NCI-H748 (cell line): Measurements from ENCODE around the gene SDHA.

Source experiments
- DNase-seq: peaks from one replicate; lab custom pipeline; 2025; ENCODE audit not compliant: unreplicated experiment; lab: John Stamatoyannopoulos, UW

Gene SDHA

DNA sequence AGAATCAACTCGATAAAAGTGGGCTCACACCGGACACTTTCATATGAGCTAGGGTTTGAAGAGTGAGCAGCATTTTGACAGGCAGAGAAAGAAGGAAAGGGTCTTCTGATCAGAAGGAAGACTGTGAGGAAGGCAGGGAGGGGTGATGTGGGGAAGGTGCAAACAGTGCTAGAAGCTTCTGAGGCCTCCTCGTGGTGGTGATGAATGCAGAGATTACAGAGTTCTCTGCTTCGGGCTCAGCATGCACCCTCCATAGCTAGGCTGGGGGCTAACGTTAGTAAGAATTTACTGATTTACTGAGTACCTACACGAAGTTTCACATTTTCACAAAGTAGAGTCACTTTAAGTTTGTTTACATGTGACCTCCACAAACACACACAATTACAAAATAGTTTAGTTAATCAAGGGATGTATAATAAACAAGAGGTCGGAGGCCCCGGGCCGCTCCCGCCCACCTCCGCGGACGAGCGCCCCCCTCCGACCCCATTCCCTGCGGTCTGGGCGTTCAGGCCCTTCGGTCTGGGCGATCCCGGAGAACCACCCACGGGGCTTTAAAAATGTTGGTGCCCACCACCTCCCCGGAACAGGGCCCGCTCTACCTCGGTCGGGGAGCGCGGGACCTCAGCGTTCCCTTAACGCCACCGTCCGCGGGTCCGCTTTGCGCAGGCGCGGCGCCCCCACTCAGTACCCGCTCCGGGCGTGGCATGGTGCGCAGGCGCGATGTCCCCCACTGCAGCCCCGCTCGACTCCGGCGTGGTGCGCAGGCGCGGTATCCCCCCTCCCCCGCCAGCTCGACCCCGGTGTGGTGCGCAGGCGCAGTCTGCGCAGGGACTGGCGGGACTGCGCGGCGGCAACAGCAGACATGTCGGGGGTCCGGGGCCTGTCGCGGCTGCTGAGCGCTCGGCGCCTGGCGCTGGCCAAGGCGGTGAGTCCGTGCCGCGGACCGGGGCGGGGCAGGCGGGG, at the start of gene SDHA, which contains the start of gene CCDC127:
SDHA (plus strand) TSS at position 827 of the 963 bp plus-strand sequence; CDS start at position 863, 36 bp downstream.
CCDC127 (minus strand) TSS at position 660 of the 963 bp plus-strand sequence. CDS start 1,304 bp downstream, outside the sequence.
- peak; percentile 99 for DNase-seq

- DNase-seq, result no peak
Measured at GRCh38 chr5:169071-169727, 48.9 kb upstream of the SDHA start.

- DNase-seq, result no peak
Measured at GRCh38 chr5:169728-170094, 48.4 kb upstream of the SDHA start.

- DNase-seq, result no peak
Measured at GRCh38 chr5:170971-171800, 46.9 kb upstream of the SDHA start.

DNA sequence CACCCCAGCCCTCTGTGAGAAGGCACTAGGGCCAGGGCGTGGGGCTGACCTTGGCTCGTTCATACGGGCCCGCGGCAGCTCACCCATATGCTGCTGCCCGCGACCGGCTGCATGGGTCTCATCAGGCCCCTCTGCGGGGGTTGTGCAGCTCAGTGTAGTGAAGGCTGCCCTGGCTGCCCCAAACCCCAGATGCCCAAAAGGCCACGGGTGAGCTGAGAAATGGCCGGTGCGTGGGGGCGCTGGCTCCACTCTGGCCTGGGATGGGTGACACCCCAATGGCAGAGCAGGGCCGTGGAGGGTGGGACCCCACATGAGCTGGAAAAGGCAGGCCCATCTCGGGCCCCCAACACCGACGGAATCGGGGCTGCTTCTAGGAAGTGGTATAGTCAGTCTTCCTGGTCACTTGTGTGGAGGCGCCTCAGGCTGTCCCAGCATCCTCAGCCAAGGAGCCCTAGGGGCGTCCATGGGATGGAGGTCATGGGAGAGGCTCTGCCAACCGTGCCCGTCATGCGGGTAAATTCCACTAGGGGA, 46.3 kb upstream of the SDHA start:
- DNase-seq, result no peak

- DNase-seq, result no peak
Measured at GRCh38 chr5:172421-172820, 45.7 kb upstream of the SDHA start.

GRCh38 chr5:172841-173251, 45.3 kb upstream of the SDHA start:
- DNase-seq, result no peak

GRCh38 chr5:173392-174290, 44.5 kb upstream of the SDHA start:
- no peak for DNase-seq

DNA sequence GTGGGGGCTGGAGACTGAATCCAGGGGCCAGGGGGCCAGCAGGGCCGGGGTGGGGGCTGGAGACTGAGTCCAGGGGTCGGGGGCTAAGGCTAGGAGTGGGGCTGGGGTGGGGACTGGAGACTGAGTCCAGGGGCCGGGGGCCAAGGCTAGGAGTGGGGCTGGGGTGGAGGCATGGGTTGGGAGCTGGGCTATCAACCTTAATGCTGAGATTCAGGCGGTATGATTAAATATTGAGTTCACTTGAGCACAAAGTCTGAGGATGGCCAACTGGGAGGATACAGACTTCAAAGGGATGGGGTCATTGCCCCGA, 43.9 kb upstream of the SDHA start:
- no peak for DNase-seq

DNA sequence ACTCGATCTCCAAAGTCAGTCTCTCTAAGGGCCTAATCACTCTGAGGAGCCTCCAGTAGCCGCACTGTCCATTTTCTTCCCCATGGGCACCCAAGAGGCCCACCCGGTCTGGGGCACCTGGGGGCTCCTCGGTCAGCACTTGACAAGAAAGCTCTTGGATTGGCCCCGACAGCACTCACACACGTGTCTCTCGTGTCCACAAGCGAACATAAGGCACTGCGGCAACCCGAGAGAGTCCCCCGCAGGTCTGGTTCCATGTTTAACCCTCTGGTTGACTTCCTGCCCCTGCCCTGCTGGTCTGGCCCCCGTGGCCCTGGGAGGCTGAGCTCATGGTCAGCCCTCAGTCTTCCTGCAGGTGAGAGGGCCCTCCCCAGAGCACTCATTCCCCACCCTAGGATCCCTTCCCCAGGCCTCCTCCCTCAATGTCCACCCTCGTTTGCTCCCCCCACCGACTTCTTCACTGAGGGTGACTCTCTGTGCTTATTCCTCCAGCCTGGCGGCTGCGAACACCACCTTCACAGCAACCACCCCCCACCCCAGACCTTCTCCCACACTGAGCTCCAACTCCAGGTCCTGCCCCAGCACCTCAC, 43.1 kb upstream of the SDHA start:
- DNase-seq, result no peak

GRCh38 chr5:176296-176823, 41.8 kb upstream of the SDHA start:
- DNase-seq, result no peak

- DNase-seq, result peak; percentile 82
Measured at GRCh38 chr5:178110-178509, 40.0 kb upstream of the SDHA start.

GRCh38 chr5:179401-179800, 38.7 kb upstream of the SDHA start:
- DNase-seq, result no peak

DNA sequence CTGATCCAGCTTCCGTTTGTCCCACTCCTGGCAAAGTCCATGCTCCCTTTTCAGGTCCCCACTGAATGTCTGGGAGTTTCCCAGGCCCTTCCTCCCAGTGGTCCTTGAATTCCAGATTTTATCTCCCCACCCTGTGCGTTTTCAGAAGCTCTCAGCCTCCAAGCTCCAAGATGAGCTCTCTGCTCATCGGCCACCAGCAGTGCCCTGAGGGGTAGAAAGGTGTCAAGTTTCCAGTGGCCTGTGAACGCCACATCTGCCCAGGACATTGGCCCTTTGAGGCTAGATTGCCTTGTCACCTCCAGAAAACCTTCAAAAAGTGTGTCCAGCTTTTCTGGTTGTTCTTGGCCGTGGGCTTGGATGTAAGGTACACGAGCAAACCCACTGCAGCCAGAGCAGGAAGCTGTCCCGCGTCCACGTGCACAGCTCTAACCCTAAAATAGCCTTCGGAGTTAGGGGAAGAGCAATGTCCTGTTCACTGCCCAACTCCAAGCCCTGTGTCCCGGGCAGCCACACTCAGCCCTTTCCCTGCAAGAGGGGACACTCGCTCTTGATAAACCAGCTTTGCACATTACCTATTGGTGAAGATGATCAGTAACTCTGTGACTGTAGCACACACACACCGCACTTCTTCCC, 37.7 kb upstream of the SDHA start:
- DNase-seq, result no peak

DNA sequence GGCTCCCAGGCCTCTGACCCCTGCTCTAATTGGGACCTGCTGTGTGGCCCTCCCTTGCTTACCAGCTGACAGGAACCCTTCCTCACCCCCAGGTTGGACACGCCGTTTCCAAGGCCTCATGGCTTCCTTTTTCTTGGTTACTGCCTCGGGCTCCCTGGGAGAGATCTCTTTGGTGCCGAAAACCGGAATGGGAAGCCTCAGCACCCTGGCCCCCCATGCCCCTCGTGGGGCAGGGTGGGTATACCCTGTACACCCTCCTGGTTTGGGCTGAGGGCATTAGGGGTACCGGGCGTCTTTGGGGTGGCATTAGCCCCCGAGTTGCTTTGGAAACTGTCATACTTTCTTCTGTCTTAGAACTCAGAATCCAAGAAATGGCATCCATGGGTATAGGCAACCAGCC, 37.0 kb upstream of the SDHA start:
- no peak for DNase-seq

DNA sequence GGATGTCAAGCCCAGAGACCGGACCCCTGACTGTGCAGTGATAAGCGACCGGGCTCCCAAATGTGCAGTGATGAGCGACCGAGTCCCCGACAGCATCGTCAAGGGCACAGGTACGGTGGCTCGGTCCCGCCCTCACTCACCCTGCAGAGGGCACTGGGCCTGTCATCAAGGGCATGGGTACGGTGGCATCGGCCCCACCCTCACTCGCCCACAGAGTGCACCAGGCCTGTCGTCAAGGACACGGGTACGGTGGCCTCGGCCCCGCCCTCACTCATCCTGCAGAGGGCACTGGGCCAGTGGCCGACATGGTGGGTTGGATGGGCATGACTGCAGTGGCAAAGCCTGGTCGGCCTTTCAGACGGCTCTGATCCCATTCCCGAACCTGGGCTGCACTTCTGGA, 36.6 kb upstream of the SDHA start:
- DNase-seq, result no peak

DNA sequence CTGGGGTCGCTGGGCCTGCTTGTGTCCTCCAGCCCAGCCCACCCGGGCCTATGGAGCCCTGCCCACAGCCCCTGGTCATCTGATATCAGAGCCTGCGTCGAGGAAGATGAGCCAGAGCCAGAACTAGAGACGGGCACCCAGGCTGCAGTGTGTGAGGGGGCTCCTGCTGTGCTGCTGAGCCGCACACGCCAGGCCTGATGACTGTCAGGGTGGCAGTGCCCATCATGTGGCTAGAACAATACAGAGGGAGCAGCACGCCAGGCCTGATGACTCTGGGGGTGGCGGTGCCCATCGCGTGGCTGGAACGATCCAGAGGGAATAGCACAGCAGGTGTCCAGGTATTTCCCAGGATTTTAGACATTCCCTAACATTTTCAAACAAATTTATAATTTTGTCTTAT, 36.0 kb upstream of the SDHA start:
- no peak for DNase-seq

DNA sequence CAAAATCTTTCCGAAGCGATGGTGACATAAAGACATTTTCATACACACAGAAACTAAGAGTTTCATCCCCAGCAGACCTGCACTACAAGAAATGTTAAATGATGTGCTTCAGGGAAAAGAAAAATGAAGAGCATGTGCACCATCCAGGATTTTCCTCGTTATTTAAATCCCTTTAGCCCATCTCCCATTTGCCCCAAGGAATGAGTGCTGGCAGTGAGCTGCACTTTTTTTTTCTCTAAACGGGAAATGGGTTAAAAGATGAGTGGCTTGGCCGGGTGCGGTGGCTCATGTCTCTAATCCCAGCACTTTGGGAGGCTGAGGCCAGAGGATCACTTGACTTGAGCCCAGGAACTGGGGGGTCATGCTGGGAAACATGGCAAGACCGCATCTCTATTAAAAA, 33.6 kb upstream of the SDHA start:
- DNase-seq, result no peak
